HepG2 (cell line): ENCODE measurements around the gene IFI30. TPM values are rescaled to one million over a fixed set of nuclear protein-coding genes. Genes with fewer than 3 reads are reported as not detected.

ENCODE experiments used
- AKNA ChIP-seq: sonication (generic); formaldehyde crosslinking; IDR thresholded peaks from 2 replicates; pipeline ENCODE4 v1.4.0; 2020; ENCODE audit warnings: missing genetic modification reagents, borderline replicate concordance
- ASH2L ChIP-seq: fragments of 300-600, 200-600 bp; sonication (generic); IDR thresholded peaks from 2 replicates; pipeline ENCODE4 v1.7.0; 2017; ENCODE audit warnings: low read depth, mild to moderate bottlenecking, moderate library complexity, mixed read lengths, low read length; ENCODE audit not compliant: insufficient read length
- CCDC6 ChIP-seq: sonication (generic); formaldehyde crosslinking; IDR thresholded peaks from 2 replicates; pipeline ENCODE4 v1.8.1; 2022; ENCODE audit warnings: mild to moderate bottlenecking, missing genetic modification reagents, moderate library complexity
- DMAP1 ChIP-seq: IDR thresholded peaks from 2 replicates; pipeline ENCODE4 v1.6.1; 2016
- FOXJ3 ChIP-seq: sonication (generic); formaldehyde crosslinking; IDR thresholded peaks from 2 replicates; pipeline ENCODE4 v1.4.0; 2020; ENCODE audit warnings: missing genetic modification reagents, mild to moderate bottlenecking, borderline replicate concordance
- JUN ChIP-seq: sonication (generic); formaldehyde crosslinking; IDR thresholded peaks from 2 replicates; pipeline ENCODE4 v1.4.0; 2020; ENCODE audit warnings: mild to moderate bottlenecking, missing genetic modification reagents
- MED13 ChIP-seq: sonication (generic); formaldehyde crosslinking; IDR thresholded peaks from 2 replicates; pipeline ENCODE4 v1.5.0; 2020; ENCODE audit warnings: missing genetic modification reagents
- MIER2 ChIP-seq: IDR thresholded peaks from 2 replicates; pipeline ENCODE4 v1.6.1; 2016; ENCODE audit warnings: missing biosample characterization, missing genetic modification reagents
- NCOA5 ChIP-seq: sonication (generic); formaldehyde crosslinking; IDR thresholded peaks from 2 replicates; pipeline ENCODE4 v1.4.0; 2020; ENCODE audit warnings: missing genetic modification reagents
- PAWR ChIP-seq: sonication (generic); formaldehyde crosslinking; IDR thresholded peaks from 2 replicates; pipeline ENCODE4 v1.4.0; 2020; ENCODE audit warnings: missing genetic modification reagents, mild to moderate bottlenecking, borderline replicate concordance
- PRMT3 ChIP-seq: sonication (generic); formaldehyde crosslinking; IDR thresholded peaks from 2 replicates; pipeline ENCODE4 v1.8.1; 2022; ENCODE audit warnings: low read depth, mild to moderate bottlenecking, moderate library complexity, missing genetic modification reagents, borderline replicate concordance
- SAFB2 ChIP-seq: sonication (generic); formaldehyde crosslinking; IDR thresholded peaks from 2 replicates; pipeline ENCODE4 v1.5.1; 2020; ENCODE audit warnings: missing genetic modification reagents, low read depth, mild to moderate bottlenecking, borderline replicate concordance
- ZNF121 ChIP-seq: sonication (generic); formaldehyde crosslinking; IDR thresholded peaks from 2 replicates; pipeline ENCODE4 v1.5.0; 2020; ENCODE audit warnings: mild to moderate bottlenecking, missing genetic modification reagents
- ZNF205 ChIP-seq: IDR thresholded peaks from 2 replicates; pipeline ENCODE4 v1.6.1; 2018; ENCODE audit warnings: missing biosample characterization, missing genetic modification reagents
- ZNF629 ChIP-seq: sonication (generic); formaldehyde crosslinking; conservative IDR thresholded peaks from 2 replicates; pipeline ENCODE4 v1.5.0; 2020; ENCODE audit warnings: missing genetic modification reagents
- ZNF646 ChIP-seq: sonication (generic); formaldehyde crosslinking; IDR thresholded peaks from 2 replicates; pipeline ENCODE4 v1.9.0; 2021; ENCODE audit warnings: mild to moderate bottlenecking, missing genetic modification reagents
- ZNF703 ChIP-seq: sonication (generic); formaldehyde crosslinking; IDR thresholded peaks from 2 replicates; pipeline ENCODE4 v1.5.1; 2020; ENCODE audit warnings: missing genetic modification reagents, mild to moderate bottlenecking, moderate library complexity, borderline replicate concordance
- ZNF776 ChIP-seq: sonication (generic); formaldehyde crosslinking; IDR thresholded peaks from 2 replicates; pipeline ENCODE4 v1.4.0; 2020; ENCODE audit warnings: mild to moderate bottlenecking, missing genetic modification reagents
- ZNF792 ChIP-seq: IDR thresholded peaks from 2 replicates; pipeline ENCODE4 v1.6.1; 2016
- ZNF83 ChIP-seq: sonication (generic); formaldehyde crosslinking; IDR thresholded peaks from 2 replicates; pipeline ENCODE4 v1.4.0; 2020; ENCODE audit warnings: missing genetic modification reagents, mild to moderate bottlenecking, borderline replicate concordance
- polyA plus RNA-seq, 8 experiments: library from polyadenylated mRNA; depleted of rRNA in 3 of 8; stranded (reverse) in 7 of 8; unstranded in 1 of 8; fragments of >200 nt; fragmentation: Illumina TruSeq in 4 of 8; extraction: Trizol in 4 of 8; gene quantifications; 2 replicates each; pipeline versions ENCODE4 v1.2.1 to v1.2.3, GENCODE V29; 2011 to 2016; ENCODE audit warnings: low read depth in 4 of 8, missing spikeins in 1 of 8, mixed read lengths in 1 of 8; ENCODE audit not compliant: insufficient read depth in 1 of 8
- total RNA-seq, 5 experiments: library from RNA; depleted of rRNA; stranded (reverse); fragments of >200 nt; fragmentation: Illumina TruSeq; extraction: Trizol; gene quantifications; 2 replicates each; pipeline ENCODE4 v1.2.3, GENCODE V29; 2016; ENCODE audit warnings: low read depth in 1 of 5

The IFI30 gene
- total and polyA plus RNA-seq, 2 of the 13 experiments (the other 11 are each of a cell fraction or from before 2014, with no cell fraction given): 25.0 to 79.4 TPM

GRCh38 chr19:18192673-18193387 is 19.2 kb downstream of the IFI30 start, which contains the start of gene MPV17L2 (continued):
- TF ChIP-seq DMAP1 (CRISPR knock-in tag) (peak; percentile 20; the same call in 1 of the 2 replicates), ZNF205 (CRISPR knock-in tag) (0 out of 2 replicates have a peak, but pooled peaks have one; percentile 14), JUN (CRISPR knock-in tag) (no peak), MIER2 (CRISPR knock-in tag) (no peak), ZNF703 (no peak), ZNF121 (CRISPR knock-in tag) (no peak), ASH2L (peak; percentile 21), ZNF83 (CRISPR knock-in tag) (no peak), ZNF646 (CRISPR knock-in tag) (no peak), NCOA5 (CRISPR knock-in tag) (no peak), ZNF792 (CRISPR knock-in tag) (no peak), AKNA (CRISPR knock-in tag) (no peak), CCDC6 (CRISPR knock-in tag) (no peak), PAWR (CRISPR knock-in tag) (no peak), PRMT3 (CRISPR knock-in tag) (no peak), ZNF629 (CRISPR knock-in tag) (no peak), MED13 (peak; percentile 63; the same call in 1 of the 2 replicates), SAFB2 (no peak; the same call in 1 of the 2 replicates), FOXJ3 (0 out of 2 replicates have a peak, but pooled peaks have one; percentile 55), ZNF776 (no peak)
